HG03064 (cell line): Measurements from ENCODE around the gene ZIC1.

ENCODE experiments used
- ATAC-seq: cut with Tn5 transposase; IDR thresholded peaks from one replicate; pipeline ENCODE4 v1.9.1; 2021; ENCODE audit warnings: low read depth; ENCODE audit not compliant: unreplicated experiment

The ZIC1 gene

GRCh38 chr3:147419781-147420224, 10.6 kb downstream of the ZIC1 start:
- no peak for ATAC-seq

- no peak for ATAC-seq
Observed at GRCh38 chr3:147420353-147421183, 11.4 kb downstream of the ZIC1 start.

- ATAC-seq, result no peak
Observed at GRCh38 chr3:147421184-147421912, 12.2 kb downstream of the ZIC1 start.

GRCh38 chr3:147422196-147422595, 13.0 kb downstream of the ZIC1 start:
- no peak for ATAC-seq

- no peak for ATAC-seq
Observed at GRCh38 chr3:147422601-147423536, 13.7 kb downstream of the ZIC1 start.

GRCh38 chr3:147423537-147423797, 14.3 kb downstream of the ZIC1 start:
- no peak for ATAC-seq

GRCh38 chr3:147423798-147424580, 14.8 kb downstream of the ZIC1 start:
- no peak for ATAC-seq

- no peak for ATAC-seq
Observed at GRCh38 chr3:147424581-147425387, 15.6 kb downstream of the ZIC1 start.

GRCh38 chr3:147425388-147425850, 16.3 kb downstream of the ZIC1 start:
- no peak for ATAC-seq

GRCh38 chr3:147426931-147427330, 17.8 kb downstream of the ZIC1 start:
- no peak for ATAC-seq

- ATAC-seq, result no peak
Observed at GRCh38 chr3:147427746-147428145, 18.6 kb downstream of the ZIC1 start.

GRCh38 chr3:147428326-147428725, 19.2 kb downstream of the ZIC1 start:
- ATAC-seq, result no peak

- ATAC-seq, result no peak
Observed at GRCh38 chr3:147428754-147429153, 19.6 kb downstream of the ZIC1 start.

GRCh38 chr3:147431751-147432150, 22.6 kb downstream of the ZIC1 start:
- no peak for ATAC-seq

- ATAC-seq, result no peak
Observed at GRCh38 chr3:147447224-147447623, 38.1 kb downstream of the ZIC1 start.

GRCh38 chr3:147449669-147450068, 40.5 kb downstream of the ZIC1 start:
- no peak for ATAC-seq

- no peak for ATAC-seq
Observed at GRCh38 chr3:147458995-147459704, 50.0 kb downstream of the ZIC1 start.

- ATAC-seq, result no peak
Observed at GRCh38 chr3:147462856-147463255, 53.7 kb downstream of the ZIC1 start.
